Measurements from ENCODE around the gene GXYLT1.

The GXYLT1 gene

GRCh38 chr12:42174978-42175377 is 30.3 kb upstream of the GXYLT1 start:
- H4K20me1 ChIP-seq (ENCODE audit: insufficient read depth, low read length, poor library complexity, severe bottlenecking), result no peaks in the 10 kb centered on the region
- H3K9me3 ChIP-seq (ENCODE audit: insufficient read depth, low read depth, low read length), result no peaks in the 10 kb centered on the region
- no peak overlapping the region for H3K4me2 ChIP-seq (ENCODE audit: low read depth, low read length, poor library complexity, severe bottlenecking)
- H3F3A ChIP-seq (ENCODE audit: low read depth), result no peaks in the 10 kb centered on the region
- H3K79me2 ChIP-seq (ENCODE audit: insufficient read depth, low read length), result peaks cover 16% of the 10 kb centered on the region; the same call in 1 of the 2 replicates
- H3K4me1 ChIP-seq (ENCODE audit: insufficient read depth, low read length, poor library complexity, severe bottlenecking), result peaks cover 7% of the 10 kb centered on the region
- H3K27me3 ChIP-seq (ENCODE audit: insufficient read depth, low read length, poor library complexity, severe bottlenecking), result no peaks in the 10 kb centered on the region
- no peak overlapping the region for H3K4me3 ChIP-seq (ENCODE audit: low read length, poor library complexity, severe bottlenecking)
- H3K36me3 ChIP-seq (ENCODE audit: insufficient read depth, low read length), result peaks cover 34% of the 10 kb centered on the region; the same call in 1 of the 2 replicates
- H2AFZ ChIP-seq (ENCODE audit: low read length), result no peak overlapping the region
- no peak overlapping the region for H3K9ac ChIP-seq (ENCODE audit: low read depth, low read length, poor library complexity, severe bottlenecking)
- H3K9me2 ChIP-seq (replicated peaks; ENCODE audit: low read depth, low read length), result no peaks in the 10 kb centered on the region
- TF ChIP-seq, protein P1, sequence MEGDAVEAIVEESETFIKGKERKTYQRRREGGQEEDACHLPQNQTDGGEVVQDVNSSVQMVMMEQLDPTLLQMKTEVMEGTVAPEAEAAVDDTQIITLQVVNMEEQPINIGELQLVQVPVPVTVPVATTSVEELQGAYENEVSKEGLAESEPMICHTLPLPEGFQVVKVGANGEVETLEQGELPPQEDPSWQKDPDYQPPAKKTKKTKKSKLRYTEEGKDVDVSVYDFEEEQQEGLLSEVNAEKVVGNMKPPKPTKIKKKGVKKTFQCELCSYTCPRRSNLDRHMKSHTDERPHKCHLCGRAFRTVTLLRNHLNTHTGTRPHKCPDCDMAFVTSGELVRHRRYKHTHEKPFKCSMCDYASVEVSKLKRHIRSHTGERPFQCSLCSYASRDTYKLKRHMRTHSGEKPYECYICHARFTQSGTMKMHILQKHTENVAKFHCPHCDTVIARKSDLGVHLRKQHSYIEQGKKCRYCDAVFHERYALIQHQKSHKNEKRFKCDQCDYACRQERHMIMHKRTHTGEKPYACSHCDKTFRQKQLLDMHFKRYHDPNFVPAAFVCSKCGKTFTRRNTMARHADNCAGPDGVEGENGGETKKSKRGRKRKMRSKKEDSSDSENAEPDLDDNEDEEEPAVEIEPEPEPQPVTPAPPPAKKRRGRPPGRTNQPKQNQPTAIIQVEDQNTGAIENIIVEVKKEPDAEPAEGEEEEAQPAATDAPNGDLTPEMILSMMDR (conservative IDR thresholded peaks at IDR 0.05; ENCODE audit: low read length), result no peak
- TF ChIP-seq EZH2phosphoT487 (IDR thresholded peaks at IDR 0.05; ENCODE audit: borderline replicate concordance), result no peak

- no peaks in the 10 kb centered on the region for H4K20me1 ChIP-seq (ENCODE audit: insufficient read depth, low read length, poor library complexity, severe bottlenecking)
- peaks cover 15% of the 10 kb centered on the region; the same call in 1 of the 2 replicates for H3K79me2 ChIP-seq (ENCODE audit: insufficient read depth, low read length)
- H3K4me2 ChIP-seq (ENCODE audit: low read depth, low read length, poor library complexity, severe bottlenecking), result no peak overlapping the region
- peaks cover 35% of the 10 kb centered on the region; the same call in 1 of the 2 replicates for H3K36me3 ChIP-seq (ENCODE audit: insufficient read depth, low read length)
- H3K4me3 ChIP-seq (ENCODE audit: low read length, poor library complexity, severe bottlenecking), result no peak overlapping the region
- H2AFZ ChIP-seq (ENCODE audit: low read length), result no peak overlapping the region
- TF ChIP-seq, protein P1 (conservative IDR thresholded peaks at IDR 0.05; ENCODE audit: low read length), result no peak
- TF ChIP-seq EZH2phosphoT487 (IDR thresholded peaks at IDR 0.05; ENCODE audit: borderline replicate concordance), result no peak
- no peaks in the 10 kb centered on the region for H3F3A ChIP-seq (ENCODE audit: low read depth)
- H3K27me3 ChIP-seq (ENCODE audit: insufficient read depth, low read length, poor library complexity, severe bottlenecking), result no peaks in the 10 kb centered on the region
- no peak overlapping the region for H3K9ac ChIP-seq (ENCODE audit: low read depth, low read length, poor library complexity, severe bottlenecking)
- H3K9me2 ChIP-seq (replicated peaks; ENCODE audit: low read depth, low read length), result no peaks in the 10 kb centered on the region
- no peaks in the 10 kb centered on the region for H3K9me3 ChIP-seq (ENCODE audit: insufficient read depth, low read depth, low read length)
- peaks cover 7% of the 10 kb centered on the region for H3K4me1 ChIP-seq (ENCODE audit: insufficient read depth, low read length, poor library complexity, severe bottlenecking)
Observed at GRCh38 chr12:42173961-42174521, 29.4 kb upstream of the GXYLT1 start.

DNA sequence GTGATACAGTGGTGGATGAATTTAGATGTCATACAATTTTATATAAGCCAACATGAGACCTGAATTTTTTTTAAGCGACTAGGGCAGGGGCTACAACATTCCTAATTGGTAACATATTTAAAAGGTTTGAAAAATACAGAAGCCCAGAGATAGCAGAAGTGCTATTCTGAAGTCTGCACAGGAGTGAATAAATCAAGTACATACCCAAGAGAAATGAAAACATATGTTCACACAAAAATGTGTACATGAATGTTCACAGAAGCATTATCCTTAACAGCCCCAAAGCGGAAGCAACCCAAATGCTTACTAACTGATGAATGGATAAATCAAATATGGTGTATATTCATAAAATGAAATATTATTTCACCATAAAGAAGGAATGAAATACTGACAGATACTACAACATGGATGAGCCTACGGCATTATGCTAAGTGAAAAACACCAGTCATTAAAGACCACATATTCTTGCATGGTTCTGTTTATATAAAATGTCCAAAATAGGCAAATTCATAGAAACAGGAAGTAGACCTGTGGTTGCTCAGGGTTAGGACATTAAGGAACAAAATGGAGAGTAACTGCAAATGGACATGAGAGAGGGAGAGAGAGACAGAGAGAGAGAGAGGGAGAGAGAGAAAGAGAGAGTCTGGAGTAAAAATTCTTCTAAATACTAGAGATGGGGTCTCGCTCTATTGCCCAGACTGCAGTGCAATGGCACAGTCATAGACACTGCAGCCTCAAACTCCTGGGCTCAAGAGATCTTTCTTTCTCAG is 28.0 kb upstream of the GXYLT1 start:
- no peak for TF ChIP-seq EZH2phosphoT487 (IDR thresholded peaks at IDR 0.05; ENCODE audit: borderline replicate concordance)
- TF ChIP-seq, protein P1 (conservative IDR thresholded peaks at IDR 0.05; ENCODE audit: low read length), result no peak
- H3F3A ChIP-seq (ENCODE audit: low read depth), result no peaks in the 10 kb centered on the region
- H3K4me2 ChIP-seq (ENCODE audit: low read depth, low read length, poor library complexity, severe bottlenecking), result no peak overlapping the region
- H3K27me3 ChIP-seq (ENCODE audit: insufficient read depth, low read length, poor library complexity, severe bottlenecking), result no peaks in the 10 kb centered on the region
- peaks cover 7% of the 10 kb centered on the region for H3K4me1 ChIP-seq (ENCODE audit: insufficient read depth, low read length, poor library complexity, severe bottlenecking)
- peaks cover 31% of the 10 kb centered on the region; the same call in 1 of the 2 replicates for H3K36me3 ChIP-seq (ENCODE audit: insufficient read depth, low read length)
- H2AFZ ChIP-seq (ENCODE audit: low read length), result no peak overlapping the region
- no peaks in the 10 kb centered on the region for H3K9me2 ChIP-seq (replicated peaks; ENCODE audit: low read depth, low read length)
- H3K9ac ChIP-seq (ENCODE audit: low read depth, low read length, poor library complexity, severe bottlenecking), result no peak overlapping the region
- peaks cover 14% of the 10 kb centered on the region; the same call in 1 of the 2 replicates for H3K79me2 ChIP-seq (ENCODE audit: insufficient read depth, low read length)
- no peak overlapping the region for H3K4me3 ChIP-seq (ENCODE audit: low read length, poor library complexity, severe bottlenecking)
- no peaks in the 10 kb centered on the region for H4K20me1 ChIP-seq (ENCODE audit: insufficient read depth, low read length, poor library complexity, severe bottlenecking)
- no peaks in the 10 kb centered on the region for H3K9me3 ChIP-seq (ENCODE audit: insufficient read depth, low read depth, low read length)
